ENCODE data around the gene GATB. TPM values are rescaled to one million over a fixed set of nuclear protein-coding genes. Genes with fewer than 3 reads are reported as not detected.

GATB gene
- total and polyA plus RNA-seq, 10 donors = 12.6 to 22.7 (median 17.8) TPM

DNA sequence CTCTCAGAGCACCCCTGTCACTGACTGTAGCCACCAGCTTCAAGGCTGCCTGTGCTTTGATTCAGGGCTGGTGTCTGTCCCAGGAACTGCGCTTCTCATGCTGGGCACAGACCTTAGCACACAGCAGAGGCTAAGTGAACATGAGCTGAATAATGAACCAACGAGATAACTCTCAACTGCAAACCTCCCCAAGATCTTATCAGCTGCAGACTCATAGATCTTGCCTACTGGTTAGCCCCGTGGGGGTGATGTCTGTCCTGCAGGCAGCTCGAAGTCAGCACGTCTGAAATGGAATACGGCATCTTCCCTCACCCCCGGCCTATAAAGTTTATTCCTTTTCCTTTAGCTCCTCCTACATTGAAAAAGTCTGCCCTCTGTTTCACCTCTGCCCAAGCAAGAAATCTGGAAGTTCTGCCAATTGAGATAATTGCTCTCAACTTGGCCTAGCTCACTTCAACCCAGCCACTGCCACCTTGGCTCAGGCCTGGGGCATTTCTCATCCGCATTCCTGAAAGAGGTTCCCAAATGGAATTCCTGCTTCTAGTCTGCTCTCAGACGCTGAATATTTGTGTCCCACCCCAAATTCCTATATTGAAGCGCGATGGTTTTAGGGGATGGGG is 73.7 kb downstream of the GATB start:
- no peak for TF ChIP-seq POLR2AphosphoS5 (IDR thresholded peaks at IDR 0.05)
- no peak for TF ChIP-seq POLR2A (IDR thresholded peaks at IDR 0.05)
- TF ChIP-seq, protein P1, sequence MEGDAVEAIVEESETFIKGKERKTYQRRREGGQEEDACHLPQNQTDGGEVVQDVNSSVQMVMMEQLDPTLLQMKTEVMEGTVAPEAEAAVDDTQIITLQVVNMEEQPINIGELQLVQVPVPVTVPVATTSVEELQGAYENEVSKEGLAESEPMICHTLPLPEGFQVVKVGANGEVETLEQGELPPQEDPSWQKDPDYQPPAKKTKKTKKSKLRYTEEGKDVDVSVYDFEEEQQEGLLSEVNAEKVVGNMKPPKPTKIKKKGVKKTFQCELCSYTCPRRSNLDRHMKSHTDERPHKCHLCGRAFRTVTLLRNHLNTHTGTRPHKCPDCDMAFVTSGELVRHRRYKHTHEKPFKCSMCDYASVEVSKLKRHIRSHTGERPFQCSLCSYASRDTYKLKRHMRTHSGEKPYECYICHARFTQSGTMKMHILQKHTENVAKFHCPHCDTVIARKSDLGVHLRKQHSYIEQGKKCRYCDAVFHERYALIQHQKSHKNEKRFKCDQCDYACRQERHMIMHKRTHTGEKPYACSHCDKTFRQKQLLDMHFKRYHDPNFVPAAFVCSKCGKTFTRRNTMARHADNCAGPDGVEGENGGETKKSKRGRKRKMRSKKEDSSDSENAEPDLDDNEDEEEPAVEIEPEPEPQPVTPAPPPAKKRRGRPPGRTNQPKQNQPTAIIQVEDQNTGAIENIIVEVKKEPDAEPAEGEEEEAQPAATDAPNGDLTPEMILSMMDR (IDR thresholded peaks at IDR 0.05 in 8 of 11, conservative IDR thresholded peaks at IDR 0.05 in 3 of 11) = no peak
- H3K4me1 ChIP-seq = peaks cover 0 to 30% (median 16%) of the 10 kb centered on the region in 6 donors
- no peaks in the 10 kb centered on the region for H3K9me3 ChIP-seq
- peak overlapping the region in 1 of 8 donors; percentile 18 for H3K27ac ChIP-seq
- H3K27me3 ChIP-seq (replicated peaks in 1 of 7) = no peaks in the 10 kb centered on the region
- DNase-seq = no peak
- H3K36me3 ChIP-seq = peaks cover 0 to 66% (median 5%) of the 10 kb centered on the region in 6 donors
- 77 to 95% (median 89%) methylated on average over 11 of the region's 11 CpGs for WGBS, 5 donors
- H3K4me3 ChIP-seq = no peak overlapping the region
- intact Hi-C loops (cut with DNase I; ENCODE audit: low total_unique reads) = no loop called here

DNA sequence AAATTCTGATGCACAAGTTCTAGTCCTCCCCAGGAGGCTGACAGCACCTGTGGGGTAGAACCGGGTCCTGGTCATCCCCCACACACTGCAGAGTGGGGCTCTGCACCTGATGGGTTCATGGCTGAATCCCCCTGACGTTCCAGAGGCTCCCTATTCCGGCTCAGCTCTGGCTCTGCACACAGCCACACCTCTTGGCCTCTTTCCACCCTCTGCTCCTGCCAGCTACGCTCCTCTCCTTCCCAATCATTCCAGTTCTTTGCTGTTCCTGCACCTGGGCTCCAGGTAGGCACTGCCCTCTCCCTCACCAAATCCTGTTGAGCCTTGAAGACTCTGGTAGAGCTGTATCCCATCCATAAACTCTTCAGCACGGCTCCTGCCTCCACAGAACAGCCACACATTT is 75.5 kb downstream of the GATB start:
- Histone ChIP-seq H3K4me1 (peaks cover 0 to 26% (median 15%) of the 10 kb centered on the region in 6 donors), H3K27me3 (replicated peaks in 1 of 7) (no peaks in the 10 kb centered on the region), H3K27ac (no peak overlapping the region), H3K4me3 (no peak overlapping the region), H3K36me3 (peaks cover 0 to 76% (median 5%) of the 10 kb centered on the region in 6 donors), H3K9me3 (no peaks in the 10 kb centered on the region)
- intact Hi-C loops (cut with DNase I; ENCODE audit: low total_unique reads) = no loop called here
- TF ChIP-seq POLR2A (IDR thresholded peaks at IDR 0.05) (no peak), POLR2AphosphoS5 (IDR thresholded peaks at IDR 0.05) (no peak)
- TF ChIP-seq, protein P1 (IDR thresholded peaks at IDR 0.05 in 8 of 11, conservative IDR thresholded peaks at IDR 0.05 in 3 of 11) = no peak
- DNase-seq = no peak
- 73 to 94% (median 90%) methylated on average over 5 of the region's 5 CpGs for WGBS, 5 donors

DNA sequence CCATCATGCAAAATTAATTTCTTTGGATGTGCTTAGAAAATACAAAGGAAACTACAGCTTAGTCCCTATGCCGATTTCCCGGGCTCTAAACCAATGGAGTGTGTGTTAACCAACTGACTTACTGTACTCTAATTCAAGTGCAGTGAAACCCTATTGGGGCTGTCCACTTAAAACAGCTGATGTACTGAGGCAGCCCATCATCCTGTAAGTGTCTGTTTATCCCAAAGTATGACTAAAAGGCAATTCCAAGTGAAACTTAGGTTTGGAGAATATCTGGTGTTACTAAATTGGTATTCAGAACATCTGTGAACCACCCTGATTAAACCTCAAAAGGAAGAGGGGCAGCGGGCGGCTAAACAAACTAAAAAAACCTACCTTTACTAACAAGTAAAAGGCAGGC is 79.7 kb downstream of the GATB start:
- Histone ChIP-seq H3K27me3 (replicated peaks in 1 of 7) (no peaks in the 10 kb centered on the region), H3K27ac (no peak overlapping the region), H3K4me1 (no peaks in the 10 kb centered on the region), H3K36me3 (peaks cover 0 to 73% (median 0%) of the 10 kb centered on the region in 6 donors), H3K4me3 (no peak overlapping the region), H3K9me3 (no peaks in the 10 kb centered on the region)
- WGBS, 5 donors = 93 to 97% (median 97%) methylated on average over 4 of the region's 4 CpGs
- no peak for DNase-seq
- intact Hi-C loops (cut with DNase I; ENCODE audit: low total_unique reads) = no loop called here
- TF ChIP-seq POLR2AphosphoS5 (IDR thresholded peaks at IDR 0.05) (no peak), POLR2A (IDR thresholded peaks at IDR 0.05) (no peak)
- TF ChIP-seq, protein P1 (IDR thresholded peaks at IDR 0.05 in 8 of 11, conservative IDR thresholded peaks at IDR 0.05 in 3 of 11) = no peak

DNA sequence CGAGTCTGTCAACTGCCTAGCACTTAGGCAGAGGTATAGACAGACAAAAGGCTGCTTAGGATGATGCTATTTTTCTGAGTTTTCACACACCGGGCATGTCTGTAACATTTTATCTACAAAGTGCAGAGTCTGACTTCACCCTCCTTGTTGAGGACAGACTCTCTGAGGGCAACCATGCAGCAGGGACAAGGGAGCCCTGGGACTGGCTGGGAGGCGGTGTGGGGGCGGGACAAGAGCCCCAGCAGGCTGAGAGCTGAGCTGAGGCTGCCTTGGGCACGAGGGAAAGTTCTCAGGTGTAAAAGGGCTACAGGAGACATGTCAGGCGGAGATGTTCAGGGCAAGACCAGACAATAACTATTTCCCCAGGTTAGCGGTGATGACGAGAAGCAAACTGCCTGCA is 81.6 kb downstream of the GATB start:
- no peak overlapping the region for H3K4me3 ChIP-seq
- peaks cover 0 to 64% (median 0%) of the 10 kb centered on the region in 6 donors for H3K36me3 ChIP-seq
- TF ChIP-seq, protein P1 (IDR thresholded peaks at IDR 0.05 in 8 of 11, conservative IDR thresholded peaks at IDR 0.05 in 3 of 11) = no peak
- no peak for TF ChIP-seq POLR2AphosphoS5 (IDR thresholded peaks at IDR 0.05)
- TF ChIP-seq POLR2A (IDR thresholded peaks at IDR 0.05) = no peak
- WGBS, 5 donors = 89 to 94% (median 92%) methylated on average over 8 of the region's 8 CpGs
- no peaks in the 10 kb centered on the region for H3K4me1 ChIP-seq
- H3K9me3 ChIP-seq = no peaks in the 10 kb centered on the region
- DNase-seq = no peak
- no peak overlapping the region for H3K27ac ChIP-seq
- intact Hi-C loops (cut with DNase I; ENCODE audit: low total_unique reads) = no loop called here
- H3K27me3 ChIP-seq (replicated peaks in 1 of 7) = no peaks in the 10 kb centered on the region
